ENCODE results near the gene VANGL1.

VANGL1 gene

GRCh38 chr1:115697619-115698018, 55.8 kb downstream of the VANGL1 start:
- 94% methylated on average over 1 of the region's 1 CpG for WGBS
- Histone ChIP-seq H3K4me1 (ENCODE audit: control insufficient read depth, insufficient read depth, low read depth, low read length) (no peaks in the 10 kb centered on the region), H3K23ac (ENCODE audit: low read length in 2 of 2) (no peak overlapping the region), H3K79me1 (replicated peaks; ENCODE audit: low read length, poor library complexity, severe bottlenecking) (no peaks in the 10 kb centered on the region), H4K8ac (ENCODE audit: low read length) (no peak overlapping the region), H3K27me3 (ENCODE audit: control insufficient read depth in 1 of 2, insufficient read depth in 1 of 2, low read length in 2 of 2) (no peaks in the 10 kb centered on the region), H2BK5ac (ENCODE audit: low read depth, low read length, poor library complexity, severe bottlenecking) (no peak overlapping the region), H3K4me2 (ENCODE audit: low read length, poor library complexity, severe bottlenecking) (no peak overlapping the region), H2AFZ (ENCODE audit: low read depth, low read length) (no peak overlapping the region), H3K9me3 (ENCODE audit: control insufficient read depth, low read length) (no peaks in the 10 kb centered on the region), H4K91ac (ENCODE audit: low read length) (no peak overlapping the region), H2BK15ac (ENCODE audit: low read depth, poor library complexity, severe bottlenecking) (no peak overlapping the region), H3K27ac (ENCODE audit: low read length, poor library complexity, severe bottlenecking) (no peak overlapping the region), H3K18ac (ENCODE audit: low read depth in 1 of 2, low read length in 2 of 2) (no peak overlapping the region), H2AK5ac (ENCODE audit: low read length, severe bottlenecking) (no peak overlapping the region), H3K36me3 (ENCODE audit: control insufficient read depth in 1 of 2, insufficient read depth in 2 of 2, low read depth in 1 of 2, low read length in 2 of 2) (peaks cover under 1 to 7% of the 10 kb centered on the region in 2 experiments), H2BK12ac (ENCODE audit: low read length in 2 of 2) (no peak overlapping the region), H3K9ac (ENCODE audit: low read length) (no peak overlapping the region), H3K4me3 (ENCODE audit: insufficient read depth in 1 of 2, low read depth in 1 of 2, low read length in 2 of 2) (no peak overlapping the region), H2BK120ac (ENCODE audit: low read depth, low read length) (no peak overlapping the region), H3K14ac (ENCODE audit: low read length in 2 of 2) (no peak overlapping the region), H3K4ac (ENCODE audit: low read depth in 1 of 2, low read length in 2 of 2) (no peak overlapping the region)
- no peak for DNase-seq

DNA sequence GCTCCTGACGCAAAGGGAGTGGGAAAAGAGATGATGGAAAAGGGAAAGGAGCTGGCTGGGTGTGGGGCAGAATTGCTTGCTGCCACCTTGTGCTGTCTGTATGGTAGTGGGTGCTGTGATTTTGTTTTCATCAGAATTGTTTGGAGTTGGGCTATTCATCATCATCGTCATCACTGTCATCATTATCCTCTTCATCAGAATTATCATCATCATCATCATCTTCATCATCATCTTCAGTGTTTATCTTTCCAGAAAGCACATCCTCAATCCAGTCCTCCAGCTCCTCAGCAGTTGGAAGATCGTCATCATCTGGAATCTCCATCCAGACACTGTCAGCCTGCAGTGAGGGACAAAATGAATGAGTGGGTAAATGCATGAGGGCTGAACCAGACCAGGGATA, 59.3 kb downstream of the VANGL1 start:
- no peak overlapping the region for H3K4ac ChIP-seq (ENCODE audit: low read depth in 1 of 2, low read length in 2 of 2)
- no peaks in the 10 kb centered on the region for H3K9me3 ChIP-seq (ENCODE audit: control insufficient read depth, low read length)
- 85% methylated on average over 3 of the region's 3 CpGs for WGBS
- no peak overlapping the region for H2BK15ac ChIP-seq (ENCODE audit: low read depth, poor library complexity, severe bottlenecking)
- H4K91ac ChIP-seq (ENCODE audit: low read length), result no peak overlapping the region
- no peak overlapping the region for H2BK12ac ChIP-seq (ENCODE audit: low read length in 2 of 2)
- no peak overlapping the region for H3K4me3 ChIP-seq (ENCODE audit: insufficient read depth in 1 of 2, low read depth in 1 of 2, low read length in 2 of 2)
- H3K27ac ChIP-seq (ENCODE audit: low read length, poor library complexity, severe bottlenecking), result no peak overlapping the region
- H3K36me3 ChIP-seq (ENCODE audit: control insufficient read depth in 1 of 2, insufficient read depth in 2 of 2, low read depth in 1 of 2, low read length in 2 of 2), result no peaks in the 10 kb centered on the region
- H3K23ac ChIP-seq (ENCODE audit: low read length in 2 of 2), result no peak overlapping the region
- no peaks in the 10 kb centered on the region for H3K27me3 ChIP-seq (ENCODE audit: control insufficient read depth in 1 of 2, insufficient read depth in 1 of 2, low read length in 2 of 2)
- H3K18ac ChIP-seq (ENCODE audit: low read depth in 1 of 2, low read length in 2 of 2), result no peak overlapping the region
- no peak overlapping the region for H4K8ac ChIP-seq (ENCODE audit: low read length)
- H3K14ac ChIP-seq (ENCODE audit: low read length in 2 of 2), result no peak overlapping the region
- no peak for DNase-seq
- H3K9ac ChIP-seq (ENCODE audit: low read length), result no peak overlapping the region
- H3K4me1 ChIP-seq (ENCODE audit: control insufficient read depth, insufficient read depth, low read depth, low read length), result no peaks in the 10 kb centered on the region
- H3K79me1 ChIP-seq (replicated peaks; ENCODE audit: low read length, poor library complexity, severe bottlenecking), result no peaks in the 10 kb centered on the region
- H2AK5ac ChIP-seq (ENCODE audit: low read length, severe bottlenecking), result no peak overlapping the region
- H2AFZ ChIP-seq (ENCODE audit: low read depth, low read length), result no peak overlapping the region
- H3K4me2 ChIP-seq (ENCODE audit: low read length, poor library complexity, severe bottlenecking), result no peak overlapping the region
- no peak overlapping the region for H2BK120ac ChIP-seq (ENCODE audit: low read depth, low read length)
- H2BK5ac ChIP-seq (ENCODE audit: low read depth, low read length, poor library complexity, severe bottlenecking), result no peak overlapping the region

GRCh38 chr1:115702959-115703358, 61.2 kb downstream of the VANGL1 start:
- Histone ChIP-seq H3K14ac (ENCODE audit: low read length in 2 of 2) (no peak overlapping the region), H2AK5ac (ENCODE audit: low read length, severe bottlenecking) (no peak overlapping the region), H3K4me2 (ENCODE audit: low read length, poor library complexity, severe bottlenecking) (no peak overlapping the region), H3K27ac (ENCODE audit: low read length, poor library complexity, severe bottlenecking) (no peak overlapping the region), H3K4ac (ENCODE audit: low read depth in 1 of 2, low read length in 2 of 2) (no peak overlapping the region), H3K79me1 (replicated peaks; ENCODE audit: low read length, poor library complexity, severe bottlenecking) (no peaks in the 10 kb centered on the region), H2BK15ac (ENCODE audit: low read depth, poor library complexity, severe bottlenecking) (no peak overlapping the region), H2BK5ac (ENCODE audit: low read depth, low read length, poor library complexity, severe bottlenecking) (no peak overlapping the region), H2BK12ac (ENCODE audit: low read length in 2 of 2) (no peak overlapping the region), H2BK120ac (ENCODE audit: low read depth, low read length) (no peak overlapping the region), H4K8ac (ENCODE audit: low read length) (no peak overlapping the region), H3K23ac (ENCODE audit: low read length in 2 of 2) (no peak overlapping the region), H2AFZ (ENCODE audit: low read depth, low read length) (no peak overlapping the region), H4K91ac (ENCODE audit: low read length) (no peak overlapping the region), H3K4me3 (ENCODE audit: insufficient read depth in 1 of 2, low read depth in 1 of 2, low read length in 2 of 2) (no peak overlapping the region), H3K9me3 (ENCODE audit: control insufficient read depth, low read length) (no peaks in the 10 kb centered on the region), H3K4me1 (ENCODE audit: control insufficient read depth, insufficient read depth, low read depth, low read length) (no peaks in the 10 kb centered on the region), H3K9ac (ENCODE audit: low read length) (no peak overlapping the region), H3K18ac (ENCODE audit: low read depth in 1 of 2, low read length in 2 of 2) (no peak overlapping the region), H3K36me3 (ENCODE audit: control insufficient read depth in 1 of 2, insufficient read depth in 2 of 2, low read depth in 1 of 2, low read length in 2 of 2) (no peaks in the 10 kb centered on the region), H3K27me3 (ENCODE audit: control insufficient read depth in 1 of 2, insufficient read depth in 1 of 2, low read length in 2 of 2) (peaks cover 0 to 6% of the 10 kb centered on the region in 2 experiments)
- DNase-seq, result no peak
- 50% methylated on average over 3 of the region's 3 CpGs for WGBS

- Histone ChIP-seq H2BK12ac (ENCODE audit: low read length in 2 of 2) (no peak overlapping the region), H3K79me1 (replicated peaks; ENCODE audit: low read length, poor library complexity, severe bottlenecking) (no peaks in the 10 kb centered on the region), H3K14ac (ENCODE audit: low read length in 2 of 2) (no peak overlapping the region), H2BK15ac (ENCODE audit: low read depth, poor library complexity, severe bottlenecking) (no peak overlapping the region), H2AK5ac (ENCODE audit: low read length, severe bottlenecking) (no peak overlapping the region), H4K91ac (ENCODE audit: low read length) (no peak overlapping the region), H3K27ac (ENCODE audit: low read length, poor library complexity, severe bottlenecking) (no peak overlapping the region), H3K4me3 (ENCODE audit: insufficient read depth in 1 of 2, low read depth in 1 of 2, low read length in 2 of 2) (no peak overlapping the region), H3K4me1 (ENCODE audit: control insufficient read depth, insufficient read depth, low read depth, low read length) (no peaks in the 10 kb centered on the region), H3K27me3 (ENCODE audit: control insufficient read depth in 1 of 2, insufficient read depth in 1 of 2, low read length in 2 of 2) (peaks cover 10 to 28% of the 10 kb centered on the region in 2 experiments), H3K36me3 (ENCODE audit: control insufficient read depth in 1 of 2, insufficient read depth in 2 of 2, low read depth in 1 of 2, low read length in 2 of 2) (no peaks in the 10 kb centered on the region), H3K23ac (ENCODE audit: low read length in 2 of 2) (no peak overlapping the region), H3K9ac (ENCODE audit: low read length) (no peak overlapping the region), H2BK5ac (ENCODE audit: low read depth, low read length, poor library complexity, severe bottlenecking) (peak overlapping the region; percentile 36), H3K9me3 (ENCODE audit: control insufficient read depth, low read length) (no peaks in the 10 kb centered on the region), H3K18ac (ENCODE audit: low read depth in 1 of 2, low read length in 2 of 2) (no peak overlapping the region), H4K8ac (ENCODE audit: low read length) (no peak overlapping the region), H3K4ac (ENCODE audit: low read depth in 1 of 2, low read length in 2 of 2) (no peak overlapping the region), H2AFZ (ENCODE audit: low read depth, low read length) (no peak overlapping the region), H2BK120ac (ENCODE audit: low read depth, low read length) (no peak overlapping the region), H3K4me2 (ENCODE audit: low read length, poor library complexity, severe bottlenecking) (no peak overlapping the region)
- DNase-seq, result no peak
- WGBS, result 84% methylated on average over 10 of the region's 12 CpGs
Measured at GRCh38 chr1:115705085-115705951, 63.5 kb downstream of the VANGL1 start.

All from mesenchymal stem cell (in vitro differentiated cells and primary cell).